ENCODE results near the gene ABCC8.

GRCh38 chr11:17369684-17370243 lies 106.9 kb downstream of the ABCC8 start:
- no peak for TF ChIP-seq EZH2 (IDR thresholded peaks at IDR 0.05; ENCODE audit: borderline replicate concordance, low read length)
- TF ChIP-seq, protein P1, sequence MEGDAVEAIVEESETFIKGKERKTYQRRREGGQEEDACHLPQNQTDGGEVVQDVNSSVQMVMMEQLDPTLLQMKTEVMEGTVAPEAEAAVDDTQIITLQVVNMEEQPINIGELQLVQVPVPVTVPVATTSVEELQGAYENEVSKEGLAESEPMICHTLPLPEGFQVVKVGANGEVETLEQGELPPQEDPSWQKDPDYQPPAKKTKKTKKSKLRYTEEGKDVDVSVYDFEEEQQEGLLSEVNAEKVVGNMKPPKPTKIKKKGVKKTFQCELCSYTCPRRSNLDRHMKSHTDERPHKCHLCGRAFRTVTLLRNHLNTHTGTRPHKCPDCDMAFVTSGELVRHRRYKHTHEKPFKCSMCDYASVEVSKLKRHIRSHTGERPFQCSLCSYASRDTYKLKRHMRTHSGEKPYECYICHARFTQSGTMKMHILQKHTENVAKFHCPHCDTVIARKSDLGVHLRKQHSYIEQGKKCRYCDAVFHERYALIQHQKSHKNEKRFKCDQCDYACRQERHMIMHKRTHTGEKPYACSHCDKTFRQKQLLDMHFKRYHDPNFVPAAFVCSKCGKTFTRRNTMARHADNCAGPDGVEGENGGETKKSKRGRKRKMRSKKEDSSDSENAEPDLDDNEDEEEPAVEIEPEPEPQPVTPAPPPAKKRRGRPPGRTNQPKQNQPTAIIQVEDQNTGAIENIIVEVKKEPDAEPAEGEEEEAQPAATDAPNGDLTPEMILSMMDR (conservative IDR thresholded peaks at IDR 0.05 in 1 of 2, IDR thresholded peaks at IDR 0.05 in 1 of 2; ENCODE audit: extremely low read depth in 1 of 2, insufficient read depth in 1 of 2, low read depth in 1 of 2, low read length in 2 of 2) = no peak

Data from mammary epithelial cell (primary cell).